HG02678 (cell line): ENCODE measurements around the gene SDR39U1.

Experiments
- ATAC-seq: cut with Tn5 transposase; IDR thresholded peaks from one replicate; pipeline ENCODE4 v1.9.1; 2021; ENCODE audit warnings: mild to moderate bottlenecking, moderate library complexity; ENCODE audit not compliant: unreplicated experiment

Gene SDR39U1

GRCh38 chr14:24430143-24430681, 12.4 kb downstream of the SDR39U1 start:
- peak; percentile 65 for ATAC-seq

- ATAC-seq = peak; percentile 85
These were observed 13.0 kb downstream of the SDR39U1 start, which contains the start of the genes CBLN3 and KHNYN for GRCh38 chr14:24429395-24430142. CBLN3 (minus strand) TSS chr14:24429668; CDS start chr14:24429054, 614 bp downstream. KHNYN (plus strand) TSS chr14:24429954; CDS start chr14:24430731, 777 bp downstream.

GRCh38 chr14:24428628-24429394, 13.8 kb downstream of the SDR39U1 start:
- ATAC-seq = no peak

- ATAC-seq = no peak
These were observed 14.8 kb downstream of the SDR39U1 start for GRCh38 chr14:24427537-24428508.

GRCh38 chr14:24426912-24427536, 15.6 kb downstream of the SDR39U1 start:
- ATAC-seq = no peak

GRCh38 chr14:24426150-24426911, 16.2 kb downstream of the SDR39U1 start:
- ATAC-seq = no peak

GRCh38 chr14:24425704-24426103, 16.9 kb downstream of the SDR39U1 start:
- no peak for ATAC-seq

GRCh38 chr14:24422694-24423601, 19.6 kb downstream of the SDR39U1 start:
- no peak for ATAC-seq

GRCh38 chr14:24422261-24422660, 20.3 kb downstream of the SDR39U1 start:
- ATAC-seq = peak; percentile 45

- no peak for ATAC-seq
These were observed 24.1 kb downstream of the SDR39U1 start for GRCh38 chr14:24418492-24418873.

GRCh38 chr14:24417832-24418491, 24.6 kb downstream of the SDR39U1 start:
- ATAC-seq = no peak

- no peak for ATAC-seq
These were observed 25.5 kb downstream of the SDR39U1 start for GRCh38 chr14:24416932-24417619.

- no peak for ATAC-seq
These were observed 26.2 kb downstream of the SDR39U1 start for GRCh38 chr14:24416254-24416931.

- ATAC-seq = no peak
These were observed 26.9 kb downstream of the SDR39U1 start for GRCh38 chr14:24415421-24416253.

- no peak for ATAC-seq
These were observed 27.7 kb downstream of the SDR39U1 start for GRCh38 chr14:24414732-24415420.
